HCT116 (cell line): Measurements from ENCODE around the gene CCDC198. TPM values are rescaled to one million over a fixed set of nuclear protein-coding genes. Genes with fewer than 3 reads are reported as not detected.

Experiments
- ATAC-seq: fragments of 200-7000 bp; cut with Tn5 transposase; 2 replicates; pipeline ENCODE4 v1.9.1; 2020; ENCODE audit warnings: mild to moderate bottlenecking, moderate library complexity
- BruUV-seq: library from RNA; stranded (reverse); fragments of 400-500 nt; replicated peaks from 2 replicates; lab custom pipeline; 2021; lab: Mats Ljungman, UMichigan
- CTCF ChIA-PET: fragments of 300-600 bp; sonication (Branson Sonifier 250); formaldehyde crosslinking; loops from one replicate; lab custom pipeline; 2021; ENCODE audit warnings: antibody characterized with exemption; lab: Charles Lee
- POLR2A ChIA-PET: fragments of 300-600, 350-600 bp; sonication (Branson Sonifier 250); formaldehyde crosslinking; loops from one replicate; lab custom pipeline; 2021; ENCODE audit warnings: antibody characterized with exemption; lab: Charles Lee
- RAD21 ChIA-PET, 2 experiments: fragments of 300-600 bp; sonication (Branson Sonifier 250); formaldehyde crosslinking; loops; one replicate each; lab custom pipeline; 2023; ENCODE audit warnings: low total read pairs in 2 of 2; ENCODE audit not compliant: uncharacterized antibody in 2 of 2, unreplicated experiment in 2 of 2, low non-redundant PET in 1 of 2; lab: Charles Lee
- DNase-seq: peaks from one replicate; pipeline ENCODE4 v3.0.0-alpha.2; 2010; ENCODE audit warnings: low read depth, low spot score
- H2AFZ ChIP-seq: fragments of 200-600 bp; shearing (Covaris generic), sonication (generic); 2 replicates; pipeline ENCODE4 v1.6.1; 2017; ENCODE audit warnings: low read depth, mixed run types, mixed read lengths, antibody characterized with exemption, low read length; ENCODE audit not compliant: poor library complexity, severe bottlenecking
- H3K27ac ChIP-seq: 2 replicates; pipeline ENCODE4 v1.5.1; 2012; ENCODE audit warnings: low read depth, low read length
- H3K27me3 ChIP-seq: fragments of 200-600 bp; sonication (generic); 2 replicates; pipeline ENCODE4 v1.6.1; 2016; ENCODE audit warnings: mixed run types, low read length, mixed read lengths; ENCODE audit not compliant: insufficient read depth
- H3K36me3 ChIP-seq, 2 experiments: fragments of 200-500 bp in 1 of 2; fragments of 200-600 bp in 1 of 2; sonication (Bioruptor generic) in 1 of 2; sonication (generic) in 1 of 2; 2 replicates each; pipeline versions ENCODE4 v1.5.1 to v1.6.1; 2014 to 2016; ENCODE audit warnings: low read length in 2 of 2, inconsistent platforms in 1 of 2, mixed read lengths in 1 of 2, mixed run types in 1 of 2; ENCODE audit not compliant: insufficient read depth in 2 of 2, control insufficient read depth in 1 of 2
- H3K4me1 ChIP-seq, 2 experiments: fragments of 200-600 bp in 1 of 2; sonication (generic) in 1 of 2; 2 replicates each; pipeline versions ENCODE4 v1.5.1 to v1.6.1; 2012 to 2017; ENCODE audit warnings: low read length in 2 of 2, inconsistent platforms in 1 of 2, mild to moderate bottlenecking in 1 of 2, mixed read lengths in 1 of 2, mixed run types in 1 of 2, moderate library complexity in 1 of 2; ENCODE audit not compliant: insufficient read depth in 2 of 2, control insufficient read depth in 1 of 2
- H3K4me2 ChIP-seq: fragments of 200-600 bp; sonication (generic); 2 replicates; pipeline ENCODE4 v1.6.1; 2017; ENCODE audit warnings: mixed run types, low read length, mixed read lengths
- H3K4me3 ChIP-seq, 2 experiments: fragments of 200-600 bp in 1 of 2; sonication (generic) in 1 of 2; replicated peaks in 1 of 2; 2 replicates each; pipeline ENCODE4 v1.5.1; 2011 to 2016; ENCODE audit warnings: low read length in 2 of 2, control low read depth in 1 of 2, low read depth in 1 of 2, mild to moderate bottlenecking in 1 of 2, mixed read lengths in 1 of 2, mixed run types in 1 of 2
- H3K79me2 ChIP-seq: fragments of 200-600 bp; sonication (generic); 2 replicates; pipeline ENCODE4 v1.6.1; 2017; ENCODE audit warnings: mild to moderate bottlenecking, mixed run types, low read length, moderate library complexity, mixed read lengths; ENCODE audit not compliant: insufficient read depth
- H3K9ac ChIP-seq: fragments of 200-600 bp; sonication (generic); 2 replicates; pipeline ENCODE4 v1.6.1; 2016; ENCODE audit warnings: low read length, mixed read lengths
- H3K9me2 ChIP-seq: fragments of 200-600 bp; sonication (generic), shearing (Covaris generic); 2 replicates; pipeline ENCODE4 v1.6.1; 2017; ENCODE audit warnings: mixed run types, mild to moderate bottlenecking, moderate library complexity; ENCODE audit not compliant: insufficient read depth
- H3K9me3 ChIP-seq, 2 experiments: fragments of 200-500 bp in 1 of 2; fragments of 200-600 bp in 1 of 2; sonication (Bioruptor generic) in 1 of 2; sonication (generic) in 1 of 2; 2 replicates each; pipeline ENCODE4 v1.6.1; 2014 to 2017; ENCODE audit warnings: low read length in 2 of 2, mixed read lengths in 2 of 2, inconsistent platforms in 1 of 2, low read depth in 1 of 2, mild to moderate bottlenecking in 1 of 2, mixed run types in 1 of 2, moderate library complexity in 1 of 2; ENCODE audit not compliant: control insufficient read depth in 1 of 2, insufficient read depth in 1 of 2
- H4K20me1 ChIP-seq: fragments of 200-600 bp; sonication (generic), shearing (Covaris generic); 2 replicates; pipeline ENCODE4 v1.6.1; 2017; ENCODE audit warnings: mixed run types, mild to moderate bottlenecking, moderate library complexity; ENCODE audit not compliant: insufficient read depth
- CBX3 ChIP-seq: IDR thresholded peaks from 2 replicates; pipeline ENCODE4 v1.6.1; 2012; ENCODE audit warnings: low read depth
- CEBPB ChIP-seq: IDR thresholded peaks from 2 replicates; pipeline ENCODE4 v1.6.1; 2012; ENCODE audit warnings: low read depth
- ELF1 ChIP-seq: IDR thresholded peaks from 2 replicates; pipeline ENCODE4 v1.6.1; 2012; ENCODE audit warnings: low read depth, borderline replicate concordance
- EZH2 ChIP-seq: fragments of 200-600 bp; sonication (generic); IDR thresholded peaks from 2 replicates; pipeline ENCODE4 v1.6.1; 2017; ENCODE audit warnings: antibody characterized with exemption, mixed run types
- EZH2phosphoT487 ChIP-seq: fragments of 200-600 bp; IDR thresholded peaks from 2 replicates; pipeline ENCODE4 v1.6.1; 2018; ENCODE audit warnings: antibody characterized with exemption, borderline replicate concordance
- FOSL1 ChIP-seq: IDR thresholded peaks from 2 replicates; pipeline ENCODE4 v1.6.1; 2012; ENCODE audit warnings: low read depth
- JUND ChIP-seq: IDR thresholded peaks from 2 replicates; pipeline ENCODE4 v1.6.1; 2012
- POLR2A ChIP-seq: IDR thresholded peaks from 2 replicates; pipeline ENCODE4 v1.7.0; 2011; ENCODE audit warnings: borderline replicate concordance; ENCODE audit not compliant: insufficient read depth, insufficient read length; ENCODE audit errors: extremely low read depth
- POLR2AphosphoS5 ChIP-seq: IDR thresholded peaks from 2 replicates; pipeline ENCODE4 v1.6.1; 2011; ENCODE audit warnings: mild to moderate bottlenecking, low read depth, low read length, moderate library complexity
- RAD21 ChIP-seq: IDR thresholded peaks from 2 replicates; pipeline ENCODE4 v1.6.1; 2012; ENCODE audit warnings: low read depth, mild to moderate bottlenecking
- SP1 ChIP-seq: IDR thresholded peaks from 2 replicates; pipeline ENCODE4 v1.6.1; 2012; ENCODE audit warnings: low read depth
- SRF ChIP-seq: IDR thresholded peaks from 2 replicates; pipeline ENCODE4 v1.6.1; 2012; ENCODE audit warnings: low read depth
- TCF7L2 ChIP-seq: IDR thresholded peaks from 2 replicates; pipeline ENCODE4 v1.7.0; 2011; ENCODE audit warnings: borderline replicate concordance, inconsistent platforms; ENCODE audit not compliant: insufficient read depth, insufficient read length; ENCODE audit errors: extremely low read depth
- YY1 ChIP-seq: IDR thresholded peaks from 2 replicates; pipeline ENCODE4 v1.6.1; 2011; ENCODE audit warnings: low read length, low read depth, moderate library complexity, mild to moderate bottlenecking; ENCODE audit not compliant: insufficient replicate concordance; ENCODE audit errors: extremely low read depth
- ZFX ChIP-seq: fragments of 450-650 bp; IDR thresholded peaks from 2 replicates; pipeline ENCODE4 v1.6.1; 2017
- ZNF274 ChIP-seq: fragments of 200-500 bp; sonication (Bioruptor generic); IDR thresholded peaks from 2 replicates; pipeline ENCODE4 v1.6.1; 2014; ENCODE audit warnings: mild to moderate bottlenecking, low read depth, low read length, inconsistent platforms
- intact Hi-C: fragments of 100-400 bp; cut with micrococcal nuclease; formaldehyde crosslinking; loops from 2 replicates; pipeline ENCODE4 v1.10.0; 2022
- total RNA-seq: library from RNA; stranded (reverse); gene quantifications from one replicate; pipeline ENCODE4 v1.2.1, GENCODE V29; 2021; ENCODE audit not compliant: unreplicated experiment
- TF ChIP-seq, protein P1 (sequence below): IDR thresholded peaks from 2 replicates; pipeline ENCODE4 v1.6.1; 2011; ENCODE audit warnings: mild to moderate bottlenecking, low read length, moderate library complexity; ENCODE audit not compliant: insufficient replicate concordance; ENCODE audit errors: extremely low read depth

The CCDC198 gene
- total RNA-seq, 1 experiment from 2014 or later = not detected

DNA sequence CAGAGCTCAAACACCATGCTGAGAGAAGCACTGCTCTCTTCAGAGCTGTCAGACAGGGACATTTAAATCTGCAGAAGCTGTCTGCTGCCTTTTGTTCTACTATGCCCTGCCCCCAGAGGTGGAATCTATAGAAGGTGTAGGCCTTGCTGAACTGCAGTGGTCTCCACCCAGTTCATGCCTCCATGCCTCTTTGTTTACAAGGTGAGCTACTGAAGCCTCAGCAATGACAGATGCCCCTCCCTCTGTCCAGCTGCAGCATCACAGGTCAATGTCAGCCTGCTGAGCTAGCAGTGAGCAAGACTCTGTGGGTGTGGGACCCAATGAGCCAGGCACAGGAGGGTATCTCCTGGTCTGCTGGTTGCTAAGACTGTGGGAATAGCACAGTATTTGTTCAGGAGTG, 25.4 kb upstream of the CCDC198 start:
- no peak overlapping the region for H3K27ac ChIP-seq
- TF ChIP-seq SP1 = no peak
- no peak for TF ChIP-seq JUND
- TF ChIP-seq RAD21 = no peak
- TF ChIP-seq ZNF274 = no peak
- TF ChIP-seq SRF = no peak
- TF ChIP-seq EZH2phosphoT487 = no peak
- no peak for TF ChIP-seq CEBPB
- TF ChIP-seq ZFX = no peak
- TF ChIP-seq YY1 = no peak
- H3K9me3 ChIP-seq = no peaks in the 10 kb centered on the region
- POLR2A ChIA-PET = no interaction called here
- no peaks in the 10 kb centered on the region for H3K4me1 ChIP-seq
- H3K9ac ChIP-seq = no peak overlapping the region
- H3K4me2 ChIP-seq = no peak overlapping the region
- intact Hi-C loops = no loop called here
- DNase-seq (no peak), ATAC-seq (no peak)
- H3K9me2 ChIP-seq = no peaks in the 10 kb centered on the region
- no peaks in the 10 kb centered on the region for H3K36me3 ChIP-seq
- H2AFZ ChIP-seq = no peak overlapping the region
- H4K20me1 ChIP-seq = no peaks in the 10 kb centered on the region
- no peak overlapping the region for H3K4me3 ChIP-seq
- BruUV-seq = no TSS peak
- RAD21 ChIA-PET = no interaction called here
- CTCF ChIA-PET = no interaction called here
- H3K27me3 ChIP-seq = peaks cover 3% of the 10 kb centered on the region; the same call in 1 of the 2 replicates
- no peaks in the 10 kb centered on the region for H3K79me2 ChIP-seq

DNA sequence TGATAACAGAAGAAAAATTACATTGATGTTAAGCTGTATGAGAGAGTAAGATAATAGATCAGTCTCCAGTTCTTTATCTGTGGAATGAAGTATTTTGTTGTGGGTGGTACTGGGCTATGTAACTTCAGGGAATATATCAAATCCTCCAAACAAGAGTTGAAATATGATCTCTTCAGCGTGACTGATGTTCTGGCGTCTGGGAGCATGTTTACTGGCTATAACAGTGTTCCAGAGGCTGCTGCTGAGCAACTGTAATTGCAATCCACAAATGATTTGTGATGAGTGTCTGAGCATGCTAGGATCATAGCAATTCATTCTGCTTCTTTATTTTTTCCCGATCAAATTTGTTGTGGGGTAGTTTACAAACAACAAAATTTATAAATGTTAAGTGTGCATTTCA, 18.6 kb upstream of the CCDC198 start:
- POLR2A ChIA-PET = no interaction called here
- no peak for ATAC-seq
- intact Hi-C loops = no loop called here

More for the DNA sequence above, 18.6 kb upstream of the CCDC198 start:
- Histone ChIP-seq H3K9me2 (no peaks in the 10 kb centered on the region), H3K9ac (no peak overlapping the region), H3K27me3 (peaks cover 26% of the 10 kb centered on the region), H3K4me2 (no peak overlapping the region), H3K27ac (no peak overlapping the region), H3K4me3 (no peak overlapping the region), H3K36me3 (no peaks in the 10 kb centered on the region), H2AFZ (no peak overlapping the region), H3K79me2 (no peaks in the 10 kb centered on the region), H3K4me1 (no peaks in the 10 kb centered on the region), H3K9me3 (no peaks in the 10 kb centered on the region), H4K20me1 (no peaks in the 10 kb centered on the region)
- RAD21 ChIA-PET = no interaction called here
- TF ChIP-seq ELF1 (no peak), CEBPB (no peak), CBX3 (no peak), POLR2A (no peak), EZH2phosphoT487 (no peak), TCF7L2 (no peak), FOSL1 (no peak), POLR2AphosphoS5 (no peak), ZNF274 (no peak), EZH2 (no peak), SP1 (no peak)
- TF ChIP-seq, protein P1, sequence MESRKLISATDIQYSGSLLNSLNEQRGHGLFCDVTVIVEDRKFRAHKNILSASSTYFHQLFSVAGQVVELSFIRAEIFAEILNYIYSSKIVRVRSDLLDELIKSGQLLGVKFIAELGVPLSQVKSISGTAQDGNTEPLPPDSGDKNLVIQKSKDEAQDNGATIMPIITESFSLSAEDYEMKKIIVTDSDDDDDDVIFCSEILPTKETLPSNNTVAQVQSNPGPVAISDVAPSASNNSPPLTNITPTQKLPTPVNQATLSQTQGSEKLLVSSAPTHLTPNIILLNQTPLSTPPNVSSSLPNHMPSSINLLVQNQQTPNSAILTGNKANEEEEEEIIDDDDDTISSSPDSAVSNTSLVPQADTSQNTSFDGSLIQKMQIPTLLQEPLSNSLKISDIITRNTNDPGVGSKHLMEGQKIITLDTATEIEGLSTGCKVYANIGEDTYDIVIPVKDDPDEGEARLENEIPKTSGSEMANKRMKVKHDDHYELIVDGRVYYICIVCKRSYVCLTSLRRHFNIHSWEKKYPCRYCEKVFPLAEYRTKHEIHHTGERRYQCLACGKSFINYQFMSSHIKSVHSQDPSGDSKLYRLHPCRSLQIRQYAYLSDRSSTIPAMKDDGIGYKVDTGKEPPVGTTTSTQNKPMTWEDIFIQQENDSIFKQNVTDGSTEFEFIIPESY = no peak
- no peak for DNase-seq
- no TSS peak for BruUV-seq
- CTCF ChIA-PET = no interaction called here
